CD4-positive, alpha-beta T cell treated with Interferon gamma for 1 hour (primary cell): ENCODE data around the gene DLGAP1.
"Not testable (repeated sequence)": the region's sequence is repeated elsewhere in the genome, so short reads cannot be mapped to it uniquely, and the experiment has no call there.

Experiments used
- DNase-seq: peaks from one replicate; pipeline ENCODE4 v3.0.0-alpha.2; 2020

Gene DLGAP1

DNA sequence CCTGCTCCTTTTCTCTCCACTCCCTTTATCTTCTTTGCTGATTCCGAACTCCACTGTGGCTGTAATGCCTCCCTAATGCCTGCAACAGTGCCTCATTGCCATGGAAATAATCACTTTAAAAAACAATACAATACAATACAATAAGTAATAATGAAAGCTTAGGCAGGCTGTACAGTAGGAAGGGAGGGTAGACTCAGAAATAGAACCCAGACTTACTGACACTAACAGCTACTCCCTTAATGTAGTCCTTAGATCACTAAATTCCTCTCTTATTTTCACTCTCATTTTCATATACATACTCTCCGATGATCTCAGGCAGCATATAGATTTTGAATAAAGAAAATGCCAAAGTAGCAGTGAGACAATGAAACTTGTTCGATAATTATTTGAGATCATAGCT is 70.2 kb downstream of the DLGAP1 start:
- no peak for DNase-seq

DNA sequence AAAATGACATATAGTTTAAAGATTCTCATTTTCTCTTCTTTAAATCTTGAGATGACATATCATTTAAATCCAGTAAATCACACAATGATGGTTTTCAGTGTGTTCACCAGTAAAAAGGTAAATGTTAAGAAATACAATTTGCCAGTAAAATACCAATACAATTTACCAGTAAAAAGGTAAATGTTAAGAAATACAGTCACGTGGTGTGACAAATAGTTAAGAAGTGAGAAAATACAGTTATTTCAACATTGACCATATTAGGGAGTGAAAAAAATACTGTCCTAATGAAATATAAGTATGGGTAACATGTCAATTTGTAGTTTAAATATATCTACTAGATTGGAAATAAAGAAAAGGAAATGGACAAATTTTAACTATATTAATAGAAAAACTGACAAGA is 80.5 kb downstream of the DLGAP1 start:
- DNase-seq, result no peak

DNA sequence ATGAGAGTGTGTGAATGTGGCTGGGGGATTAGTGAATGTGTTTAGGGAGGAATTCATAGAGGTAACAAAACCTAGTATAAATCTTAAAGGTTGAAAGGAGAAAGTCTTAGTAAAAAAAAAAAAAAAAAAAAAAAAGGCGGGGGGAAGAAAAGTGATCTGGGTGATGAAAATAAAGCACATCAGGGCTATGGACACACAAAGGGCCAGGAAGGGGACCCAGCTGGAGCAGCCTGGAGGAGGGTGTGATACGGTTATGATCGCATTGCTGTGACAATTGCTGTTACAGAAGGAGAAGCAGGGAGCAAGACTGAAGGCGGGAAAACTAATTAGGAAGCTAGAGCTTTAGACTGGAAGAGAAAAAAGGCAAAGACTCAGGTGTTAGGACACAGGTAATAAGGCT is 85.4 kb downstream of the DLGAP1 start:
- no peak for DNase-seq

DNA sequence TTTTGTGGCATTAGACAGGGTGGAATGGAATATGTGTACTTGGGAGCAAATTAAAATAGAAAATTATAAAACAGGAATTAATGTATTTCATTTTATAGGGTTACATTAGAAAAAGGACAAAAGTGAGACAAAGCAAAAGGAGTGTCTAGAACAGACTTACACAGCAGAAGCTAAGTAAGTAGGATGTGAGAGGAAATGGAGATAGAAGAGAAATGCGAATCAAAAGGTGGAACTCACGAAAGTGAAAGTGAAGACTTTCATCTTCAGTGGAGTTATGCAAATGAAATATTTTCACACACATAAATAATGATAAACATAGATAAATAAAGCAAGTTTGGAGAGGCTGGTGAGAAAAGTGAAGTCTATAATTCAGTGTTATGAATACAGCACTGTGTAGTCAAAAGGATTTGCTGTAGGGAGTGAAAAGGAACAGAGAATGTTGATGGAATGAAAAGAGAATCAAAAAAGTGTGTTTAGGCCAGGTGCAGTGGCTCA is 94.8 kb downstream of the DLGAP1 start:
- no peak for DNase-seq

DNA sequence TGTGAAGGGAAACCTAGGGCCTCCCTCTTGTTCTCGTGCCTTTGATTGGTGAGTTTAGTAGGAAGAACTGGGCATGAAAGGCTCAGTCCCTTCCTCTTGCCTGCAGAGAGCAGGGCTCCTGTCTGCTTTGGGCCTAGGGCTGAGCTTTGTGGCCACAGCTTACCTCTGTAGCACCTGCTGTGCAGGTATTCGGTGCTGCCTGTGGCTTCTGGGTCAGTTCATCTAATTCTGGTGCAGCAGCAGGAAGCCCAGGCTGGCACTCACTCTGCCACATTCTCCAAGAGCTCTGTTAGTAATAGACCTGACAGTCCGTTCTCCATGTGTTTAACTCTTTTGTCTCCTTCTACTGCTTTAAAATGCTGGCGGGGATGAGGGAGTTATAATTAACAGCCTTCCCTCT is 96.5 kb downstream of the DLGAP1 start:
- DNase-seq, result no peak

DNA sequence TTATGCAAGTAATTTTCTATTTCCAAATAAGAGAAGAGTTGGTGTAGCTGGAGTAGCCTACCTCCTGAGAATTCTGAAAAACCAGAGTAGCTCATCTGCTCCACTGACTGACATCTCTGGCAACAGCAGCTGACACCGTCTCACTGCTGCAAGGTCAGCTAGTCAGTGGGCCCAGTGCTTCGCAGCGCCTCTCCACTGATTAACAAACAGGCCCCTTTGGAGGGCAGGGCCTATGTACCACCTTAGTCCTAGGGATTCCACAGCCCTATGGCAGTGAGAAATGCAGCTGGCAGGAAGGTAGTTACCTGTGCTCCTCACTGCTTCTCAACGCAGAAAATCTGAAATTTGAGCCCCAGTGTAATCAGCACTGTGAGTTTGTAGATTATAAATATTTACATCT is 97.5 kb downstream of the DLGAP1 start:
- DNase-seq, result no peak

DNA sequence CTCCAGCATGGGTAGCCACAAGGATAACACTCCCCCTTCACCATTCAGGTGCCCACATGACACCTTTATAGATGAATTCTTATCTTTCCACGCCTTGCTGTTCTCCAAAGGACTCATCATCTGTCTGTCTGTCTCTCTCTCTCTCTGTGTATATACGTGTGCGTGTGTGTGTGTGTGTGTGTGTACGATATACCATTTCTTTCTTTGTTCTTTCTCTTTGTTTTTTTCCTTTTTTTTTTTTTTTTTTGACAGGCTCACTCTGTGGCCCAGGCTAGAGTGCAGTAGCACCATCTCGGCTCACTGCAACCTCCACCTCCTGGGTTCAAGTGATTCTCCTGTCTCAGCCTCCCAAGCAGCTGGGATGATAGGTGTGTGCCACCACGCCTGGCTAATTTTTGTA is 98.2 kb downstream of the DLGAP1 start:
- DNase-seq, result no peak

DNA sequence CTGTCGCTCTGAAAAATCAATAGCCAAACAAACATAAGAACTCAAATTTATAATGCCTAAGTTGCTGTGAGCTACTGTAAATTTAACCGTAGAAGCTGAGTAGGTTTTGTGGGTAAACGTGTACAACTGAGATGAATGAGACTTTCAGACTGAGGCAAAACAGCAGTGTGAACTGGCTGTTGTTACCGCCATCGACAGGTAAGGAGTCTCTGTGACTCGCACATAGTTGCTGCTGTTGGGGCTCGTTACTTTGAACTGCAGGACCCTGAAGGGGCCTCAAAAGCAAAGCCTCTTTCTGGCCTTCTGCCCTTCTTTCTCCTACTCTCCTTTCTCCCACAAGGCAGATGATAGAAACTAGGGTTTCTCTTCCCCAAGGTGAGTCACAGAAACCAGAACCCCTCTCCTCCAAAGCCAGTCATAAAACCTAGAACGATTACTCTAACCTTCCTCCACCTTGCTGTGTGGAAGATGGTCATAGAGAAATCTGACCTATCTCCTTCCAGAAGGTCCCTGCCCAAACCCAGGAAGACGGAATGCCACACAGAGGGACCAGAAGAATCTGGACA is 101.2 kb downstream of the DLGAP1 start:
- no peak for DNase-seq

DNA sequence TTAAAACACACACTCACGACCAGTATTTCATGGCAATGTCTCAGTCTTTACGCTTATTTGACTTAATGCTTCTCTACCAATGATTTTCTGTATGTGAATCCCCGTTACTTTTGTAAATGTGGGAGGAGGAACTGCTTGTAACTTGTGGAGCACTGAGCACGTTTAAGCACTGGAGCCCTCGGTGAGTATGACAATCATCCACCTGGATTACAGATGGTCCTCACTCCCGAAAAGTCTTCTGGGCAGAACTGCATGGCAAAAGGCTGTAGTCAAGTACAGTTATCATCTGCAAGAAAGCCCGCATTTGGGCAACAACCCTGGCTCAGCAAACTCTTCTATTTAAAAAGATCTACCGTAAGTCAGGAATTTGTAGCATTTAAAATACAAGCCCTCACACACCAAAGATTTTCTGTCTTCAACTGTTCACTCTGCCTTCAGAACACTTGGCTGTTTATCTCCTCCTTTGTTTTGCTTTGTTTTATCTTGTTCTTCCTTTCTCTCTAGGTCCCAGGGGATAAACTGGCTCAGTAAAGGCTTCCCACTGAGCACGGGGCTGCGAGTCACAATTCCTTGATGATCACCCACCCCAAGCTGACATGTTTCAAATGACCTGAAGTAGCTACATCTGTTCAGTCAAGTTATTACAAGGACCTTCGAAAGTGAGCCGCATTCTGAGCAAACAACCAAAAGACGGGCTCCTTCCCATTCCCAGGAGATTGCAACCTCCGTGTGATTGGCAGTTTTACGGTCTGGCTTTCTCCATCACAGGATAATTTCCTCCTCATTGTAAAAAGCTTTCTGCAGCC is 102.2 kb downstream of the DLGAP1 start:
- no peak for DNase-seq

DNA sequence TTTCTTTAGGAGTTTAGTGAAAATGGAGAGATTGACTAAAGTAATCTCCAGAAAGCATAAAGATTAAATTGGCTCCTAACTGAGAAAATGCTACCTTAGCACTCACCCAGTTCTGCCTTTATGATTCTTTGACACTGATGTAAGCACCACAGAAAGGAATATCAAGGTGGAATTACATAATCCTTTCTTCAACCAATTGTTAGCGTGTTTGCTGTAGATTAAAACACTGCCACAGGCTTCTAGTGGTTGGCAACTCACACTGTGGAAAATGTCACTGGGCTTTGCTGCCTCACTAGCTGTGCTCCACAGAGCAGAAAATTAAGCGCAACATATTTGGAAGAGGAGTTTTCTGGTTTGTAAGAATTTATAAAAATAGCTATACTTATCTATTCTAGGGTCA is 104.1 kb downstream of the DLGAP1 start:
- no peak for DNase-seq

DNA sequence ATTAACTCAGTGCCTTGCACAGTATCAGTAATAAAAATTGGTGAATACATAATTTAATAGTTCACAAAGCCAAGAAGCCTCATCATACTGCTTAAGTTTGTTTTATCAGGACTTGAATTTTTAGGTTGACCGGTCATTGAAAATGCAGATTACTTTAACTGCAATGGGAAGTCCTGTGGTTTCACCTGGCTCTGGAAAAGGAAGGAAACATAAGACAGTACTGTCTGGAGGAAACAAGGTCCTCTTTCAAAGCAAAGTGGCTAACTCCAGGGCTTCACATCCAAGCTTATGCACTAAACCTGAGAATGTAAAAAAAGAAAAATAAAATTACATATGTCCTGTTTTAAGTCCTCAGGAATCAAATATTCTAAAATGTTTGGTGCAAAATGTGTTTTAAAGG is 119.7 kb downstream of the DLGAP1 start:
- no peak for DNase-seq

DNA sequence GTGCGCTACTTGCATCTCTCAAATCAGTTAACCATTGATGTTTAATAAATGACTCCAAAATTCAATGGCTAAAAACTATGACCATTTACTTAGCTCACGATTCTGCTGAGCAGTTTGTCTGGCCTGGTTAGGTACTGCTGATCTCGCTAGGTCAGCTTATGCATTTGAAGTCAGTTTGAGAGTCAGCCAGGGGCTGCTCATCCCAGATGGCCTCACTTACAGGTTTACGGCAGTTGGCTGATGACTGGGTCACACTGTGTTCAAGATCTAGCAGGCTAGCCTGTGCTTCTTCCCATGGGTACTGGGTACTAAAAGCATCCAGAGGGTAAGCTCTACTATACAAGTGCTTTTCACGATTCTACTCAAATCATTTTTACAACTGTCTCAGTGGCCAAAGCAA is 122.1 kb downstream of the DLGAP1 start:
- no peak for DNase-seq

DNA sequence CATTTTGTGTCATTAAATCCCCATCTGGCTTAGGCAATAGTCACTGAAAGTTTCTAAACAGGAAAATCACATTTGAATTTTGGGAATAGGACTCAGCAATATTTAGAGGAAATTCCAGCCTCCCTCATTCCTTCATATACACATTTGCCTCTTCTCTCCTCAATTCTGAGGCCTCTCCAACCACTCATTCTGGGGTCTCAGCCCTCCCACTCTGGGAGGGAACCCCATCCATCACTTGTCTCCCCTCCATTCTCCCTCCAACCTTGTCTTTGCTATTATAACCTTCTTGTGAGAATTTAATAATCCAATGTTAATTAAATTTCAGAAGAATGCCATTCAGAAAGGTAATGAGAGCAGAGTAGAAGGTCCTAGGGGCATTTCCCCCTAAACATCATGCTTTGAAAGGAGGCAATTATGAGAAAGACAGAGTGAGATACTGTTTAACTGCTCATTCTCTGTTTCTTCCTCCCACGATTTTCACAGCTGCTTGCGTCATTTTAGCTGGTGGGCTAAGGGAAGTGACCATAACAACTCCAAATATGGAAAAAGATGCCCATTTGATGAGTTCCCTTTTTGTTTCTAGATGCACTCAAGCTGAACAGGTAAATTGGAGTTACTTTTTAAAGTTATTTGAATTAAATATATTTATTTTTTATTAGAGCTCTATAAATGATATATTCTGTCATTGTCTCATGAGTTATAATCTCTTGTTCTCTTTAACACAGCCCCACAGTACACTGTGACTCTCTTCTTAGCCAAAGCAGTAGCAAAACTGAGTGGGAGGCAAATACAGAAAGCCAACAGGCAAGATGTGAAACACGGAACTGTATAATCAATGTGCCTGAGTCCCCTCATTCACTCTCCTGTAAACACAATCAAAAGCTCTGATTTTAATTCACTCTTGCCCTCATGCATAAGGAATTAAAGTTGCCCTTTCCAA is 135.1 kb downstream of the DLGAP1 start:
- DNase-seq, result no peak

DNA sequence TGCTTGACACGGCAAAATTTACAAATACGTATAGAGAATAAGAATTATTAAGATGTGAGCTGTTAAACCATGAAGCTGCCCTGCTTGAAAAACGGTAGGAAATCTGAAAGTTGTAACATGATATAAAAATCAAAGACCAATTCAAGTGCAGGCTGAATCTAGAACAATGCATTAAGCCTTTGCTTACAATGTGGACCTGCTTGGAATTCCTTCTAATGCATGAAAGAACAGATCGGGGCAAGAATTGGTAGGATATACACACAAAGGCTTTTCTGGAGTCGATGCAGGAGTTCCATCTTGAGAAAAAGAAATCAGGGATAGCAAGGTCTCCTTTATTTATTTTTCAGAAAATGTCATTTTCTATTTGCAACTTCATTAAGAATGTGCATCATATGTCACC is 136.8 kb downstream of the DLGAP1 start:
- no peak for DNase-seq

DNA sequence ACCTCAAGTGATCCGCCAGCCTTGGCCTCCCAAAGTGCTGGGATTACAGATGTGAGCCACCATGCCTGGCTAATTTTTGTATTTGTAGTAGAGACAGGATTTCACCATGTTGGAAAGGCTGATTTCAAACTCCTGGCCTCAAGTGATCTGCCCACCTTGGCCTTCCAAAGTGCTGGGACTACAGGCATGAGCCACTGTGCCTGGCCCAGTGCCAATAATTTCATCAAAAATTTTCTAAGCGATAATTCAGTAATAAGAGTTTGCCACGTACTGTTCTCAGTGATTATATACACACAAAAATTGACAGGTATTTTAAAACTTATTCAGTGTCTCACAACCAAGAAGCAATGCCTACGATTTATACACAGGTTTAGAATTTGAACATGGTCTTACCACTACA is 143.2 kb downstream of the DLGAP1 start:
- DNase-seq, result not testable (repeated sequence)

DNA sequence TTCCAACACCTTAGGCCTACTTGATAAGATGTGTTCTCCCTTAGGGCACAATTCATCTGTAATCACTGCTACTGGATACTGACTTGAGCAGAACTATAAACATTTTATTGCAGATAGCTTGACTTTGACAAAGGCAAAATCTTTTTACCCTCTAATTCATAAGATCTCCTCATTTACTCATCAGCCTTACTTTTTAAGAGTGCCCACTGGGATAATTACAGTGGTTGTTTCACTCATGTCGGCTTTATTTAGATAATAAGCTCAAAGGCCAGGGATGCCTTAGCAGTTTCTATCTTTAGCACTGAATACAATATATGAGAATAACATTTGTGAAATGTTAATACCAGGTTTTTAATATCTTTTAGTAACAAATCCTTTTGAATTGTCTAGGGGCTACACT is 144.0 kb downstream of the DLGAP1 start:
- no peak for DNase-seq

DNA sequence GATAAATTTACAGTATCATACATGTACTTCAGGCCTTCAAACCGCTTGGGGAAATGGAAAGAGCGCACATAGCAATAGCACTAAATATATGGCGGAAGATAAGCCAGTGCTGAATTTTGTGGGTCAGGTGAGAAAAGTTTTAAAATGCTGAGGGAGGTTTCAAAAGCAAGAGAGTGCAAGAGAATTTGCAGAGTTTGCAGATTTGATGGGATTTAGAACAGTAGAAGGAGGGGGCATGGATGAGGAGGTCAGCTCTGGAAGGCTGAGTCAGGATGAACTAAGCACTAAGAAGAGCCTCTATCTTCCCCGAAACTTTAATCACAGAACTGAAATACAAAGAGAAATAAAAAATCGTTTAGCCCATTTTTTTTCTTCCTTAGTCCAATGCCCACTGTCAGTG is 145.9 kb downstream of the DLGAP1 start:
- no peak for DNase-seq

DNA sequence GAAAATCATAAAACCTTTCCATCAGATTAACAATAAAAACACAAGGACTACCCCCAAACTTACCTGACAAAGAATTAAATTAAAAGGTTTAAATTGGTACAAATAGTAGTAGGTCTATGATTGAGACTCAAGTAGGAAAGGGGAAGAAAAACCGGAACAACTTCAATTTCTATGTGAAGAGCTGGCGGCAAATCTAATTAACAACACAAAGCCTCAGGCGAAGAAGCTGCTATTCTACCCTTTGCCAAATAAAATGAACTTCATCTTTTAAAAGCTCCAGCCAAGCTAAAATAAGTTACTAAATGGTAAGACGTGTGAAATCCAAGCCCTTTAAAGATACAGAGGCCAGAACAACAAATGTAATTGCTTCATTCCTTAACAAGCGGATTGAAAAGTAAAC is 146.5 kb downstream of the DLGAP1 start:
- no peak for DNase-seq

DNA sequence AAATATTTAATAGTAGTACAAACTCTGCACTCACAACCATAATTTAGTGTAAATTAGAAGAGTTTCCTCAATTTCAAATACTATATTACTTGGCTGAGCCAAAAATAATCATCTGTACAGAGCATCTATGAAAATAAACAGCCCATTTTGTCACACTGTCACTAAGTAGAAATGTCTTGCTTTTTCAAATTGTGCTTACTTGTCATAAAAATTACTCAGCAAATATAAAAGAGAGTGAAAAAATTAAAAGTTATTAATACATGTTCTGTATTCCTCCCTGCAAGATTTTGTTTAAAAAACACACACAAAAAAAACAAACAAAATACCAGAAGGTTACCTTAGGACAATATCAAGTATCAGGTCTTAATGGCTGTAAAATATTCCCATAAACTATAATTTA is 155.7 kb downstream of the DLGAP1 start:
- DNase-seq, result no peak

DNA sequence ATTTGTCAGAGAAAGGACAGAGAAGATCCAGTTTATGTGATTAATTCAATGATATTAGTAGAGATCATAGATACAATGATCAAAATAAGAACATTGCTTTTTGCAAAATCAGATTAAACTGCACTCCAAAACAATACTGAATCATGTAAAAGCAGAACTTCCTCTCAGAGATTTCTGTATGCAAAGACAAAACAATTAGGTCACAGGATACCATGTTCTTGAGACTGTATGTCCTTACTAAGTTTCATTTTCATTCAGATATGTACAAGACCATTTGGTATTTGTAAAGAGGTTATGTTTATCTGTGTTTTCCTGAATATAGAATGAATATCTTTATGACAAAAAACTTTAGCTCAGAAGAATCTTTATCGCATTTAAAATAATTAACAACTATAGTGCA is 161.8 kb downstream of the DLGAP1 start:
- no peak for DNase-seq

DNA sequence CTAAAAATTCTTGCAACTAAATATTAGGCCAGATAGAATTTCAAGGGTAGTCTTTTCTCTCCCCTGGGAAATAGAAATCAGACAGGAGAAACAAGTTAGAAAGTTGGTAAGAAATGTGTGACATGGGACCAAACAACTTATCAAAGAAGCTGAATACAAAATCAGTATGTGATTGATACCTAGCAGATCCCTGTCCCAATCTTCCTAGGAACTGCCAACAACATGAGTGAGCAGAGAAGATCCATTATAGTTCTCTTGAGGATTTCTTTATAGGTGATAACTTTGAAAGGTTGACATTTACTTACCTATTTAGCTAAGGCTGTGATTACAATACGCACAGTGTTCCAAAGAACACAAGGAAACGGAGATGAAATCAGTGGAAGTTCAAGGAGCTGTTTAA is 162.4 kb downstream of the DLGAP1 start:
- DNase-seq, result no peak

DNA sequence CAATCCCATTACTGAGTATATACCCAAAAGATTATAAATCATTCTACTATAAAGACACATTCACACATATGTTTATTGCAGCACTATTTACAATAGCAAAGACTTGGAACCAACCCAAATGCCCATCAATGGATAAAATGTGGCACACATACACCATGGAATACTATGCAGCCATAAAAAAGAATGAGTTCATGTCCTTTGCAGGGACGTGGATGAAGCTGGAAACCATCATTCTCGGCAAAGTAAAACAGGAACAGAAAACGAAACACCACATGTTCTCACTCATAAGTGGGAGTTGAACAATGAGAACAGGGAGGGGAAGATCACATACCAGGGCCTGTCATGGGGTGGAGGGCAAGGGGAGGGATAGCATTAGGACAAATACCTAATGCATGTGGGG is 167.8 kb downstream of the DLGAP1 start:
- not testable (repeated sequence) for DNase-seq

DNA sequence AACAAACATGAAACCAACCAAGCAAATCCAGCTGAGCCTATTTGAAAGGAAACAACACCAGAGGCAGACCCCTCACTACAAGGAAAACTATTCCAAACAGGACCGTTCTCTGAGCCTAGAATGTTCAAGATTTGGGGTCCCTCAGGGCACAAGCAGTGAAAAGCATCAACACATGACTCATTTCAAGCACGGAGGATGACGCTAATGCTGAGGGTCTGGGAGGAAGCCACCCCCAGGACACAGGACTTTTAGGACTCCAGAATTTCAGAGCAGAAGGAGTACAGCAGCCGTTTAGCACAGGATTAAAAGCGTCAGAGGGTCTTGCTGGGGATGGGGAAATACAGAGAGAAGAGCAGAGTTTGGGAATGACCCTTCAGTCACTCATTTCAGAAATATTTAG is 168.9 kb downstream of the DLGAP1 start:
- no peak for DNase-seq

DNA sequence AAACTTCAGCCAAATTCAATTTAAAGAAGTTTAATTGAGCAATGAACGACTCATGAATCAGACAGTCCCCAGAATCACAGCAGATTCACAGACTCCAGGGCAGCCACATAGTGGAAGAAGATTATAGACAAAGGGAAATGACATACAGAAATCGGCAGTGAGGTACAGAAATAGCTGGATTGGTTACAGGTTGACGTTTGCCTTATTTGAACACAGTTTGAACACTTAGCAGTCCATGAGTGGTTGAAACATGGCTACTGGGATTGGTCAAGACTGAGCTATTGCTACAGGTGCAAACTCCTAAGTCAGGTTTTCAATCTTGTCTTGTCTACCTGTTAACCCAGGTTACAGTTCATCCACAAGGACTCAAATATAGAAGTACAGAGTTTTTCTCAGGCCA is 169.6 kb downstream of the DLGAP1 start:
- no peak for DNase-seq
